PFSK-1 (cell line): ENCODE data around the gene PRKCQ.

Experiments used
- FOXP2 ChIP-seq: optimal IDR thresholded peaks from 2 replicates; pipeline ENCODE3; 2011; ENCODE audit warnings: borderline replicate concordance, control low read depth, inconsistent platforms; ENCODE audit not compliant: insufficient read depth; ENCODE audit errors: extremely low read length, extremely low read depth
- POLR2AphosphoS5 ChIP-seq: IDR thresholded peaks from 2 replicates; pipeline ENCODE4 v1.6.1; 2012; ENCODE audit warnings: low read depth, mild to moderate bottlenecking, control low read depth, low read length, moderate library complexity
- REST ChIP-seq, 2 experiments: IDR thresholded peaks; 2 replicates each; pipeline versions ENCODE4 v1.6.1 to v1.8.0; 2011 to 2012; ENCODE audit warnings: low read depth in 2 of 2, low read length in 2 of 2, control low read depth in 1 of 2, inconsistent platforms in 1 of 2, mild to moderate bottlenecking in 1 of 2, moderate library complexity in 1 of 2; ENCODE audit not compliant: insufficient read depth in 1 of 2
- SIN3A ChIP-seq: IDR thresholded peaks from 2 replicates; pipeline ENCODE4 v1.6.1; 2012; ENCODE audit warnings: mild to moderate bottlenecking, low read length, moderate library complexity, borderline replicate concordance; ENCODE audit not compliant: insufficient read depth
- TAF1 ChIP-seq: IDR thresholded peaks from 2 replicates; pipeline ENCODE4 v1.6.1; 2012; ENCODE audit warnings: low read length, control low read depth, borderline replicate concordance; ENCODE audit not compliant: insufficient read depth

The PRKCQ gene

GRCh38 chr10:6610647-6611046, 30.6 kb upstream of the PRKCQ start:
- TF ChIP-seq TAF1 (no peak), POLR2AphosphoS5 (no peak), FOXP2 (no peak), SIN3A (no peak), REST (IDR thresholded peaks at IDR 0.05; ENCODE audit: insufficient read depth in 1 of 2, low read depth in 2 of 2, low read length in 2 of 2) (no peak)

GRCh38 chr10:6609625-6610024, 29.5 kb upstream of the PRKCQ start:
- TF ChIP-seq POLR2AphosphoS5 (no peak), FOXP2 (no peak), TAF1 (no peak), REST (IDR thresholded peaks at IDR 0.05; ENCODE audit: insufficient read depth in 1 of 2, low read depth in 2 of 2, low read length in 2 of 2) (no peak), SIN3A (no peak)

GRCh38 chr10:6607778-6608177, 27.7 kb upstream of the PRKCQ start:
- TF ChIP-seq SIN3A, result no peak
- TF ChIP-seq FOXP2, result no peak
- no peak for TF ChIP-seq POLR2AphosphoS5
- TF ChIP-seq REST (IDR thresholded peaks at IDR 0.05; ENCODE audit: insufficient read depth in 1 of 2, low read depth in 2 of 2, low read length in 2 of 2), result no peak
- no peak for TF ChIP-seq TAF1

DNA sequence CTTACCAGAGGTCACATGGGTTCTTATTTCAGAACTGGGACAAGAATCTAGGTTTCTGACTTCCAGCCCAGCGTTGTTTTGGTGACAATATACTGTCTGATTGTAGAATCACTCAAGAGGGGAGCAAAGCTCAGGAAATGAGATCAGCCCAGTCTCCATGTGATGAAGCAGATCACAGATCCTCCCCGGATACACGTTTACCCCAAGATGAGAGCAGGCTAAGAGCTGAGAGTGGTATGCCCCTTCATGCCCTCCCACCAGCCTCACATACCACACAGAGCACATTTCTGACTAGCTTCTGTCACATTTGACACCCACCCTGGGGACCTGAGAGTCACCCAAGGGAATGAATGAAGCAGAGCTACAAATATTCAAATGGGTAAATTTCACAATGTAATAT, 27.1 kb upstream of the PRKCQ start:
- TF ChIP-seq FOXP2 (no peak), REST (IDR thresholded peaks at IDR 0.05; ENCODE audit: insufficient read depth in 1 of 2, low read depth in 2 of 2, low read length in 2 of 2) (no peak), SIN3A (no peak), TAF1 (no peak), POLR2AphosphoS5 (no peak)
